K562 (cell line): Measurements from ENCODE around the gene FRMPD3. TPM values are rescaled to one million over a fixed set of nuclear protein-coding genes. Genes with fewer than 3 reads are reported as not detected.

Source experiments
- ATAC-seq: fragments of 200-7000 bp; cut with Tn5 transposase; 3 replicates; pipeline ENCODE4 v1.9.1; 2020; ENCODE audit warnings: moderate library complexity
- BruUV-seq: library from RNA; stranded (reverse); fragments of 400-500 nt; replicated peaks from 2 replicates; lab custom pipeline; 2021; lab: Mats Ljungman, UMichigan
- CTCF ChIA-PET: fragments of 300-600 bp; formaldehyde crosslinking; extraction: SDS; loops from one replicate; lab custom pipeline; 2021; ENCODE audit warnings: low intra/inter-chr PET ratio; lab: Yijun Ruan, JAX
- POLR2A ChIA-PET: fragments of 300-600, 350-650 bp; sonication (Branson Sonifier 250); formaldehyde crosslinking; extraction: SDS; loops from one replicate; lab custom pipeline; 2021; ENCODE audit warnings: antibody characterized with exemption, inconsistent platforms; lab: Yijun Ruan, JAX
- DNase-seq, 4 experiments: peaks; one replicate each; pipeline versions ENCODE4 v3.0.0 to v3.0.0-alpha.2; 2011 to 2018; ENCODE audit warnings: low spot score in 3 of 4, mixed read lengths in 3 of 4; ENCODE audit errors: extremely low read depth in 1 of 4
- FAIRE-seq: peaks from 2 replicates; lab custom pipeline; 2011; peaks lifted over from hg19 to GRCh38; lab: Jason Lieb, UNC
- H2AFZ ChIP-seq: 2 replicates; pipeline ENCODE4 v1.6.0; 2011; ENCODE audit warnings: low read depth, low read length, control low read depth, inconsistent platforms
- H3K27ac ChIP-seq: fragments of 200-600 bp; 3 replicates; pipeline ENCODE4 v1.8.0; 2011; ENCODE audit warnings: low read depth, mild to moderate bottlenecking, control low read depth, inconsistent platforms, low read length, moderate library complexity, mixed read lengths; ENCODE audit errors: extremely low read depth
- H3K27me3 ChIP-seq, 2 experiments: fragments of 300-600 bp in 1 of 2; 2 replicates in 1 of 2; 3 replicates in 1 of 2; pipeline versions ENCODE4 v1.6.0 to v1.8.0; 2011; ENCODE audit warnings: inconsistent platforms in 2 of 2, low read length in 2 of 2, mild to moderate bottlenecking in 1 of 2, mixed read lengths in 1 of 2, moderate library complexity in 1 of 2; ENCODE audit not compliant: control insufficient read depth in 2 of 2, insufficient read depth in 2 of 2
- H3K36me3 ChIP-seq: fragments of 300-600 bp; 3 replicates; pipeline ENCODE4 v1.8.0; 2011; ENCODE audit warnings: mild to moderate bottlenecking, low read length, inconsistent platforms; ENCODE audit not compliant: control insufficient read depth, insufficient read depth
- H3K4me1 ChIP-seq, 2 experiments: fragments of 200-600 bp in 1 of 2; replicated peaks in 1 of 2; 2 replicates in 1 of 2; 3 replicates in 1 of 2; pipeline versions ENCODE4 v1.5.1 to v1.8.0; 2011; ENCODE audit warnings: inconsistent platforms in 2 of 2, low read length in 2 of 2, mild to moderate bottlenecking in 1 of 2, mixed read lengths in 1 of 2, moderate library complexity in 1 of 2; ENCODE audit not compliant: control insufficient read depth in 2 of 2, insufficient read depth in 2 of 2
- H3K4me2 ChIP-seq: 2 replicates; pipeline ENCODE4 v1.6.1; 2011; ENCODE audit warnings: low read length, control low read depth, inconsistent platforms, mixed read lengths; ENCODE audit not compliant: insufficient read depth
- H3K4me3 ChIP-seq: fragments of 200-600 bp; sonication (generic), shearing (Covaris generic); 2 replicates; pipeline ENCODE4 v1.5.1; 2016; ENCODE audit warnings: control low read depth, inconsistent platforms
- H3K79me2 ChIP-seq: fragments of 200-600 bp; 3 replicates; pipeline ENCODE4 v1.8.0; 2011; ENCODE audit warnings: low read length, inconsistent platforms; ENCODE audit not compliant: control insufficient read depth, insufficient read depth
- H3K9ac ChIP-seq, 2 experiments: 2 replicates each; pipeline versions ENCODE4 v1.6.0 to v1.6.1; 2011; ENCODE audit warnings: low read depth in 2 of 2, low read length in 2 of 2, control low read depth in 1 of 2, inconsistent platforms in 1 of 2, mild to moderate bottlenecking in 1 of 2, mixed read lengths in 1 of 2; ENCODE audit not compliant: insufficient read depth in 1 of 2
- H3K9me1 ChIP-seq: one replicate; pipeline ENCODE4 v1.6.0; 2011; ENCODE audit warnings: inconsistent platforms, mild to moderate bottlenecking, low read length, moderate library complexity; ENCODE audit not compliant: control insufficient read depth, insufficient read depth
- H3K9me3 ChIP-seq: replicated peaks from 2 replicates; pipeline ENCODE4 v1.5.1; 2011; ENCODE audit warnings: low read depth, low read length, inconsistent platforms; ENCODE audit not compliant: control insufficient read depth, insufficient read depth
- H4K20me1 ChIP-seq: replicated peaks from 2 replicates; pipeline ENCODE4 v1.6.1; 2011; ENCODE audit warnings: low read length, inconsistent platforms, mixed read lengths; ENCODE audit not compliant: control insufficient read depth, insufficient read depth
- BACH1 ChIP-seq: fragments of 200-800 bp; sonication (Bioruptor generic); IDR thresholded peaks from 2 replicates; pipeline ENCODE4 v1.6.1; 2016; ENCODE audit warnings: missing genetic modification characterization, missing compliant biosample characterization
- CTBP1 ChIP-seq: fragments of 450-650 bp; IDR thresholded peaks from 2 replicates; pipeline ENCODE4 v1.6.1; 2016; ENCODE audit warnings: borderline replicate concordance
- HDAC2 ChIP-seq: fragments of 450-650 bp; IDR thresholded peaks from 2 replicates; pipeline ENCODE4 v1.6.1; 2016; ENCODE audit warnings: mild to moderate bottlenecking
- NFIC ChIP-seq: fragments of 450-650 bp; IDR thresholded peaks from 2 replicates; pipeline ENCODE4 v1.6.1; 2017; ENCODE audit warnings: mild to moderate bottlenecking, inconsistent platforms
- PBX2 ChIP-seq, 2 experiments: IDR thresholded peaks in 1 of 2; conservative IDR thresholded peaks in 1 of 2; 2 replicates each; pipeline ENCODE4 v1.6.1; 2016; ENCODE audit warnings: low read depth in 2 of 2, mild to moderate bottlenecking in 1 of 2, missing compliant biosample characterization in 1 of 2, missing genetic modification characterization in 1 of 2, moderate library complexity in 1 of 2
- SMAD1 ChIP-seq: fragments of 150-350 bp; IDR thresholded peaks from 2 replicates; pipeline ENCODE4 v1.6.1; 2014; ENCODE audit warnings: low read length, low read depth; ENCODE audit not compliant: partially characterized antibody
- SNAPC5 ChIP-seq: fragments of 250-450 bp; sonication (Bioruptor Pico); IDR thresholded peaks from 2 replicates; pipeline ENCODE4 v1.8.0; 2021; ENCODE audit warnings: moderate library complexity, mild to moderate bottlenecking, inconsistent platforms
- ZBTB40 ChIP-seq, 2 experiments: fragments of 450-650 bp in 1 of 2; sonication (generic) in 1 of 2; formaldehyde crosslinking in 1 of 2; IDR thresholded peaks; 2 replicates each; pipeline versions ENCODE4 v1.7.1 to v1.9.0; 2016 to 2022; ENCODE audit warnings: inconsistent platforms in 1 of 2, mild to moderate bottlenecking in 1 of 2, missing genetic modification reagents in 1 of 2
- ZFP1 ChIP-seq: fragments of 450-650 bp; formaldehyde crosslinking; IDR thresholded peaks from 2 replicates; pipeline ENCODE4 v1.4.0; 2020; ENCODE audit warnings: mild to moderate bottlenecking, mixed read lengths
- in situ Hi-C: fragments of 300-500 bp; cut with MboI; formaldehyde crosslinking; loops from 4 replicates; pipeline ENCODE4 v1.15.0; 2018; ENCODE audit warnings: inconsistent platforms, mixed read lengths
- intact Hi-C: fragments of 100-400 bp; cut with micrococcal nuclease; formaldehyde crosslinking; loops from 2 replicates; pipeline ENCODE4 v1.14.2; 2022
- polyA plus RNA-seq, 8 experiments: library from polyadenylated mRNA; depleted of rRNA in 4 of 8; stranded (reverse) in 5 of 8; unstranded in 3 of 8; fragments of >200 nt; fragmentation: Nextera tagmentation in 2 of 8; fragmentation: Illumina TruSeq in 1 of 8; extraction: Ambion mirVana in 2 of 8; extraction: Trizol in 1 of 8; gene quantifications; 2 replicates each; pipeline versions ENCODE4 v1.2.1 to v1.2.3, GENCODE V29; 2011 to 2014; ENCODE audit warnings: inconsistent platforms in 1 of 8, missing spikeins in 1 of 8
- total RNA-seq, 7 experiments: library from RNA; depleted of rRNA in 6 of 7; stranded (reverse); fragments of >200 nt in 6 of 7; fragmentation: Illumina TruSeq in 2 of 7; extraction: Trizol in 2 of 7; gene quantifications; 2 replicates each; pipeline versions ENCODE4 v1.2.1 to v1.2.3, GENCODE V29; 2011 to 2021; ENCODE audit warnings: low replicate concordance in 1 of 7

FRMPD3 gene
- total and polyA plus RNA-seq, 9 of the 15 experiments (the other 6 are each of a cell fraction or from before 2014, with no cell fraction given), result not detected

- H3K9me1 ChIP-seq, result no peaks in the 10 kb centered on the region
- H2AFZ ChIP-seq, result no peak overlapping the region
- no peak overlapping the region for H3K27ac ChIP-seq
- intact Hi-C loops (no loop called here), in situ Hi-C loops (no loop called here)
- no peak overlapping the region for H3K9ac ChIP-seq
- no peaks in the 10 kb centered on the region for H3K79me2 ChIP-seq
- peaks cover 2 to 25% of the 10 kb centered on the region in 2 experiments; a peak in 3 of 5 replicates for H3K27me3 ChIP-seq
- ChIA-PET CTCF (no interaction called here), POLR2A (no interaction called here)
- H3K4me3 ChIP-seq, result no peak overlapping the region
- H4K20me1 ChIP-seq, result no peaks in the 10 kb centered on the region
- no peaks in the 10 kb centered on the region for H3K36me3 ChIP-seq
- BruUV-seq, result no TSS peak
- H3K4me2 ChIP-seq, result no peak overlapping the region
- DNase-seq (no peak), FAIRE-seq (no peak), ATAC-seq (no peak)
- peaks cover 0 to 9% of the 10 kb centered on the region in 2 experiments; a peak in 2 of 5 replicates for H3K4me1 ChIP-seq
- H3K9me3 ChIP-seq, result no peaks in the 10 kb centered on the region
- TF ChIP-seq PBX2 (CRISPR knock-in tag; IDR thresholded peaks at IDR 0.05; ENCODE audit: low read depth), result no peak
- no peak for TF ChIP-seq PBX2 (tag; conservative IDR thresholded peaks at IDR 0.05; ENCODE audit: low read depth)
- TF ChIP-seq ZFP1, result no peak
- no peak for TF ChIP-seq BACH1 (tag)
- TF ChIP-seq CTBP1, result no peak
- TF ChIP-seq HDAC2, result no peak
- TF ChIP-seq SNAPC5 (CRISPR knock-in tag), result no peak
- no peak for TF ChIP-seq SMAD1
- TF ChIP-seq ZBTB40 (IDR thresholded peaks at IDR 0.05), result no peak
- TF ChIP-seq ZBTB40 (CRISPR knock-in tag; IDR thresholded peaks at IDR 0.05), result no peak
- no peak for TF ChIP-seq NFIC
These were observed 1.8 kb upstream of the FRMPD3 start for GRCh38 chrX:107447642-107448041.
